ENCODE measurements around the gene NRN1L. TPM values are rescaled to one million over a fixed set of nuclear protein-coding genes. Genes with fewer than 3 reads are reported as not detected.
A peak's percentile ranks its signal among the peaks of the same experiment; 100 is the strongest.

Gene NRN1L
- total RNA-seq, 1 experiment from 2014 or later = 1.1 TPM

GRCh38 chr16:67893743-67894399 lies 9.2 kb downstream of the NRN1L start:
- Histone ChIP-seq H3K4me1 (ENCODE audit: control insufficient read depth, insufficient read depth, low read length) (no peaks in the 10 kb centered on the region), H3K27ac (ENCODE audit: low read length) (peak overlapping the region; percentile 86), H3K27me3 (ENCODE audit: control insufficient read depth, insufficient read depth, low read length) (no peaks in the 10 kb centered on the region), H3K36me3 (ENCODE audit: control insufficient read depth, insufficient read depth, low read length) (no peaks in the 10 kb centered on the region; the same call in 1 of the 2 replicates), H3K9me3 (ENCODE audit: control insufficient read depth, insufficient read depth, low read depth, low read length) (no peaks in the 10 kb centered on the region), H3K4me3 (ENCODE audit: low read depth in 2 of 2, low read length in 2 of 2) (peak overlapping the region; percentile 80 to 83)
- CTCF ChIA-PET = no interaction called here
- intact Hi-C loops (cut with micrococcal nuclease; ENCODE audit: unreplicated experiment) (no loop called here), in situ Hi-C loops (cut with HindIII; ENCODE audit: low pct_unique_long_range_greater_than_20kb, low sequenced_read_pairs) (no loop called here)
- BruUV-seq (replicated peaks) = TSS peak; percentile 76
- TF ChIP-seq TCF7L2 (IDR thresholded peaks at IDR 0.05; ENCODE audit: low read depth, low read length) (no peak), CTCF (IDR thresholded peaks at IDR 0.05) (no peak), SIN3A (IDR thresholded peaks at IDR 0.05; ENCODE audit: borderline replicate concordance, insufficient read depth, low read depth, low read length) (no peak), POLR2AphosphoS5 (IDR thresholded peaks at IDR 0.05; ENCODE audit: low read depth, low read length) (no peak)
- TF ChIP-seq, protein P1, sequence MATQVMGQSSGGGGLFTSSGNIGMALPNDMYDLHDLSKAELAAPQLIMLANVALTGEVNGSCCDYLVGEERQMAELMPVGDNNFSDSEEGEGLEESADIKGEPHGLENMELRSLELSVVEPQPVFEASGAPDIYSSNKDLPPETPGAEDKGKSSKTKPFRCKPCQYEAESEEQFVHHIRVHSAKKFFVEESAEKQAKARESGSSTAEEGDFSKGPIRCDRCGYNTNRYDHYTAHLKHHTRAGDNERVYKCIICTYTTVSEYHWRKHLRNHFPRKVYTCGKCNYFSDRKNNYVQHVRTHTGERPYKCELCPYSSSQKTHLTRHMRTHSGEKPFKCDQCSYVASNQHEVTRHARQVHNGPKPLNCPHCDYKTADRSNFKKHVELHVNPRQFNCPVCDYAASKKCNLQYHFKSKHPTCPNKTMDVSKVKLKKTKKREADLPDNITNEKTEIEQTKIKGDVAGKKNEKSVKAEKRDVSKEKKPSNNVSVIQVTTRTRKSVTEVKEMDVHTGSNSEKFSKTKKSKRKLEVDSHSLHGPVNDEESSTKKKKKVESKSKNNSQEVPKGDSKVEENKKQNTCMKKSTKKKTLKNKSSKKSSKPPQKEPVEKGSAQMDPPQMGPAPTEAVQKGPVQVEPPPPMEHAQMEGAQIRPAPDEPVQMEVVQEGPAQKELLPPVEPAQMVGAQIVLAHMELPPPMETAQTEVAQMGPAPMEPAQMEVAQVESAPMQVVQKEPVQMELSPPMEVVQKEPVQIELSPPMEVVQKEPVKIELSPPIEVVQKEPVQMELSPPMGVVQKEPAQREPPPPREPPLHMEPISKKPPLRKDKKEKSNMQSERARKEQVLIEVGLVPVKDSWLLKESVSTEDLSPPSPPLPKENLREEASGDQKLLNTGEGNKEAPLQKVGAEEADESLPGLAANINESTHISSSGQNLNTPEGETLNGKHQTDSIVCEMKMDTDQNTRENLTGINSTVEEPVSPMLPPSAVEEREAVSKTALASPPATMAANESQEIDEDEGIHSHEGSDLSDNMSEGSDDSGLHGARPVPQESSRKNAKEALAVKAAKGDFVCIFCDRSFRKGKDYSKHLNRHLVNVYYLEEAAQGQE (IDR thresholded peaks at IDR 0.05; ENCODE audit: insufficient read depth in 1 of 2, low read depth in 2 of 2, low read length in 1 of 2) = no peak
- no peak for DNase-seq (ENCODE audit: low read depth, low spot score)
- POLR2A ChIA-PET = no interaction called here
- no peak for ATAC-seq

DNA sequence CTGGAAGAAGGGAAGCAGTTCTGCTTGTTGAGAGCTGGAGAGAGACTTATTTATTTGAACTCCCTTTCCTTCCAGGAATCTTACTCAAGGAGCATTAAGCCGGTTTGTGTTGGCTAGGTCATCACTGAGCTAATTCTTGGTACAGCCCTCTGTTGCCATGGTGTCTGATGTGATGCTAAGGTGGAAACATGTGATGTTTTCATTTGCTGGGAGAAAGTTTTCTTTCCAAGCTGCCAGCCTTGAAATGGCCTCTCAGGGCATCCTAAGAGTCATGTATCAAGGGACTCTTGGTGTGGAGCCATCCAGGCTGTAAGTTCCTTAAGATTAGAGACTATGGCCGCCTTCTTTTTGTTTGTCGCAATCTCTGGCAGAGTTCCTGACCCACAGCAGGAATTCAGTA lies 12.5 kb downstream of the NRN1L start:
- H3K27me3 ChIP-seq (ENCODE audit: control insufficient read depth, insufficient read depth, low read length) = no peaks in the 10 kb centered on the region
- H3K4me1 ChIP-seq (ENCODE audit: control insufficient read depth, insufficient read depth, low read length) = no peaks in the 10 kb centered on the region
- H3K4me3 ChIP-seq (ENCODE audit: low read depth in 2 of 2, low read length in 2 of 2) = no peak overlapping the region
- H3K36me3 ChIP-seq (ENCODE audit: control insufficient read depth, insufficient read depth, low read length) = no peaks in the 10 kb centered on the region; the same call in 1 of the 2 replicates
- no peaks in the 10 kb centered on the region for H3K9me3 ChIP-seq (ENCODE audit: control insufficient read depth, insufficient read depth, low read depth, low read length)
- TF ChIP-seq POLR2AphosphoS5 (IDR thresholded peaks at IDR 0.05; ENCODE audit: low read depth, low read length) (no peak), CTCF (IDR thresholded peaks at IDR 0.05) (no peak)
- TF ChIP-seq, protein P1 (IDR thresholded peaks at IDR 0.05; ENCODE audit: insufficient read depth in 1 of 2, low read depth in 2 of 2, low read length in 1 of 2) = no peak
- in situ Hi-C loops (cut with HindIII; ENCODE audit: low pct_unique_long_range_greater_than_20kb, low sequenced_read_pairs) = no loop called here
- no peak for DNase-seq (ENCODE audit: low read depth, low spot score)
- CTCF ChIA-PET = interaction anchor here (0.6 to 0.9 kb wide), 2 partner anchors 45 to 144 kb away, joined by 3 read pairs; no protein-coding TSS in a partner anchor
- no TSS peak for BruUV-seq (replicated peaks)
- intact Hi-C loops (cut with micrococcal nuclease; ENCODE audit: unreplicated experiment) = no loop called here
- ATAC-seq = no peak
- no peak overlapping the region for H3K27ac ChIP-seq (ENCODE audit: low read length)
- POLR2A ChIA-PET = interaction anchor here (0.6 kb wide), 1 partner anchor 160 kb away, joined by 5 read pairs; no protein-coding TSS in a partner anchor

All from Panc1 (cell line).